H1 (cell line): ENCODE data around the gene ASXL3. TPM values are rescaled to one million over a fixed set of nuclear protein-coding genes. Genes with fewer than 3 reads are reported as not detected.

Experiments
- CTCF ChIA-PET: fragments of 300-600 bp; sonication (Branson Sonifier 250); formaldehyde crosslinking; loops from one replicate; lab custom pipeline; 2021; ENCODE audit not compliant: partially characterized antibody; lab: Charles Lee
- POLR2A ChIA-PET: fragments of 300-600 bp; sonication (Branson Sonifier 250); formaldehyde crosslinking; loops from one replicate; lab custom pipeline; 2021; ENCODE audit warnings: inconsistent platforms; ENCODE audit not compliant: partially characterized antibody; lab: Charles Lee
- DNase-seq, 2 experiments: peaks; one replicate each; pipeline versions ENCODE4 v3.0.0 to v3.0.0-alpha.2; 2010 to 2022; ENCODE audit warnings: low spot score in 2 of 2, low read depth in 1 of 2, mixed read lengths in 1 of 2
- FAIRE-seq: peaks from 2 replicates; lab custom pipeline; 2011; peaks lifted over from hg19 to GRCh38; lab: Jason Lieb, UNC
- H2AFZ ChIP-seq: 2 replicates; pipeline ENCODE4 v1.8.1; 2012; ENCODE audit warnings: low read length, inconsistent platforms
- H2AK5ac ChIP-seq: 2 replicates; pipeline ENCODE4 v1.6.1; 2013; ENCODE audit warnings: low read depth, low read length
- H2BK120ac ChIP-seq: replicated peaks from 2 replicates; pipeline ENCODE3; 2013; ENCODE audit warnings: low read depth, low read length, inconsistent platforms
- H2BK12ac ChIP-seq: 2 replicates; pipeline ENCODE4 v1.6.1; 2013; ENCODE audit warnings: low read depth, low read length
- H2BK15ac ChIP-seq: 2 replicates; pipeline ENCODE4 v1.6.1; 2013; ENCODE audit warnings: low read length
- H2BK20ac ChIP-seq: 2 replicates; pipeline ENCODE4 v1.6.1; 2013; ENCODE audit warnings: low read length
- H2BK5ac ChIP-seq: 2 replicates; pipeline ENCODE4 v1.6.1; 2013; ENCODE audit warnings: low read depth, low read length
- H3K14ac ChIP-seq: 2 replicates; pipeline ENCODE4 v1.6.1; 2013; ENCODE audit warnings: inconsistent platforms; ENCODE audit not compliant: insufficient read length
- H3K18ac ChIP-seq: 2 replicates; pipeline ENCODE4 v1.6.1; 2013; ENCODE audit warnings: low read length; ENCODE audit errors: extremely low read depth
- H3K23ac ChIP-seq: 2 replicates; pipeline ENCODE4 v1.6.1; 2013; ENCODE audit warnings: inconsistent platforms; ENCODE audit not compliant: insufficient read length
- H3K23me2 ChIP-seq: 2 replicates; pipeline ENCODE4 v1.6.1; 2013; ENCODE audit warnings: low read depth, low read length
- H3K27ac ChIP-seq: 2 replicates; pipeline ENCODE4 v1.6.1; 2011; ENCODE audit warnings: low read depth, low read length, inconsistent platforms
- H3K27me3 ChIP-seq, 4 experiments: replicated peaks in 1 of 4; 1 replicate in 1 of 4; 2 replicates in 3 of 4; pipeline versions ENCODE4 v1.6.1 to v1.8.1; 2011 to 2013; ENCODE audit warnings: low read length in 3 of 4, mild to moderate bottlenecking in 3 of 4, inconsistent platforms in 2 of 4, mixed read lengths in 2 of 4, moderate library complexity in 1 of 4; ENCODE audit not compliant: control insufficient read depth in 3 of 4, insufficient read depth in 3 of 4; ENCODE audit errors: extremely low read depth in 1 of 4
- H3K36me3 ChIP-seq, 4 experiments: 2 replicates each; pipeline versions ENCODE4 v1.6.1 to v1.8.1; 2011 to 2013; ENCODE audit warnings: mild to moderate bottlenecking in 4 of 4, low read length in 3 of 4, moderate library complexity in 2 of 4, control low read depth in 1 of 4, inconsistent platforms in 1 of 4; ENCODE audit not compliant: insufficient read depth in 4 of 4, control insufficient read depth in 2 of 4
- H3K4ac ChIP-seq: replicated peaks from 2 replicates; pipeline ENCODE3; 2013; ENCODE audit warnings: low read length, low read depth, mixed read lengths, inconsistent platforms; ENCODE audit not compliant: insufficient read length
- H3K4me1 ChIP-seq, 4 experiments: replicated peaks in 1 of 4; 1 replicate in 1 of 4; 2 replicates in 3 of 4; pipeline versions ENCODE4 v1.6.1 to v1.8.1; 2011 to 2013; ENCODE audit warnings: low read length in 3 of 4, inconsistent platforms in 2 of 4, mixed read lengths in 1 of 4; ENCODE audit not compliant: insufficient read depth in 4 of 4, control insufficient read depth in 3 of 4
- H3K4me2 ChIP-seq, 2 experiments: 2 replicates each; pipeline versions ENCODE4 v1.6.1 to v1.8.1; 2011 to 2013; ENCODE audit warnings: low read depth in 2 of 2, low read length in 2 of 2, control low read depth in 1 of 2, inconsistent platforms in 1 of 2, mild to moderate bottlenecking in 1 of 2; ENCODE audit not compliant: insufficient read depth in 1 of 2
- H3K4me3 ChIP-seq, 4 experiments: fragments of 200-600, 300-600 bp in 1 of 4; sonication (generic), shearing (Covaris generic), sonication (Bioruptor Twin) in 1 of 4; 2 replicates each; pipeline versions ENCODE4 v1.5.1 to v1.8.1; 2011 to 2016; ENCODE audit warnings: low read length in 4 of 4, low read depth in 3 of 4, control low read depth in 2 of 4, inconsistent platforms in 2 of 4, mild to moderate bottlenecking in 2 of 4, mixed read lengths in 1 of 4, moderate library complexity in 1 of 4; ENCODE audit not compliant: insufficient read depth in 2 of 4; ENCODE audit errors: extremely low read depth in 1 of 4
- H3K56ac ChIP-seq: replicated peaks from 2 replicates; pipeline ENCODE3; 2013; ENCODE audit warnings: low read depth, mild to moderate bottlenecking, mixed read lengths, low read length, inconsistent platforms; ENCODE audit not compliant: insufficient read length
- H3K79me1 ChIP-seq: 2 replicates; pipeline ENCODE4 v1.6.1; 2013; ENCODE audit warnings: low read depth, low read length, control low read depth
- H3K79me2 ChIP-seq, 2 experiments: 2 replicates each; pipeline versions ENCODE4 v1.6.1 to v1.8.1; 2012 to 2013; ENCODE audit warnings: low read length in 2 of 2, mild to moderate bottlenecking in 2 of 2, inconsistent platforms in 1 of 2; ENCODE audit not compliant: insufficient read depth in 2 of 2, control insufficient read depth in 1 of 2
- H3K9ac ChIP-seq, 4 experiments: replicated peaks in 1 of 4; 1 replicate in 1 of 4; 2 replicates in 3 of 4; pipeline versions ENCODE4 v1.6.1 to v1.8.1; 2011 to 2013; ENCODE audit warnings: low read depth in 3 of 4, low read length in 3 of 4, control low read depth in 2 of 4, mild to moderate bottlenecking in 2 of 4, moderate library complexity in 2 of 4, inconsistent platforms in 1 of 4; ENCODE audit errors: extremely low read depth in 1 of 4
- H3K9me3 ChIP-seq, 2 experiments: 2 replicates each; pipeline versions ENCODE4 v1.6.1 to v1.8.1; 2012 to 2013; ENCODE audit warnings: mild to moderate bottlenecking in 2 of 2, moderate library complexity in 2 of 2, control low read depth in 1 of 2, inconsistent platforms in 1 of 2, low read depth in 1 of 2, low read length in 1 of 2, mixed read lengths in 1 of 2; ENCODE audit not compliant: insufficient read depth in 2 of 2
- H4K20me1 ChIP-seq, 2 experiments: replicated peaks in 1 of 2; 2 replicates each; pipeline versions ENCODE3 to v1.8.1; 2011 to 2013; ENCODE audit warnings: inconsistent platforms in 2 of 2, low read length in 2 of 2, mild to moderate bottlenecking in 1 of 2; ENCODE audit not compliant: insufficient read depth in 2 of 2, control insufficient read depth in 1 of 2
- H4K5ac ChIP-seq: 2 replicates; pipeline ENCODE4 v1.6.1; 2013; ENCODE audit warnings: low read length, low read depth, mixed read lengths, inconsistent platforms; ENCODE audit not compliant: insufficient read length
- H4K8ac ChIP-seq: 2 replicates; pipeline ENCODE4 v1.8.0; 2013; ENCODE audit warnings: mild to moderate bottlenecking, moderate library complexity, low read length, inconsistent platforms; ENCODE audit not compliant: insufficient read depth; ENCODE audit errors: extremely low read depth
- H4K91ac ChIP-seq: replicated peaks from 2 replicates; pipeline ENCODE3; 2013; ENCODE audit warnings: low read length, mixed read lengths, inconsistent platforms; ENCODE audit not compliant: insufficient read length
- ATF3 ChIP-seq: IDR thresholded peaks from 2 replicates; pipeline ENCODE4 v1.6.1; 2011; ENCODE audit warnings: low read depth, mild to moderate bottlenecking, low read length; ENCODE audit not compliant: insufficient read depth
- FOSL1 ChIP-seq: IDR thresholded peaks from 2 replicates; pipeline ENCODE4 v1.6.1; 2011; ENCODE audit warnings: mild to moderate bottlenecking, low read depth, low read length, moderate library complexity; ENCODE audit not compliant: insufficient read depth
- JUN ChIP-seq: IDR thresholded peaks from 2 replicates; pipeline ENCODE4 v1.6.1; 2011; ENCODE audit warnings: low read depth, mild to moderate bottlenecking, improper control_type of control experiment, low read length
- JUND ChIP-seq: IDR thresholded peaks from 2 replicates; pipeline ENCODE4 v1.6.1; 2011; ENCODE audit warnings: mild to moderate bottlenecking, improper control_type of control experiment, low read length
- KDM4A ChIP-seq: IDR thresholded peaks from one replicate; pipeline ENCODE4 v1.7.1; 2012; ENCODE audit warnings: low read depth, mild to moderate bottlenecking, moderate library complexity, low read length, inconsistent platforms; ENCODE audit not compliant: severe bottlenecking
- MAFK ChIP-seq: IDR thresholded peaks from 2 replicates; pipeline ENCODE4 v1.6.1; 2012; ENCODE audit warnings: low read depth, mild to moderate bottlenecking, improper control_type of control experiment, low read length
- MAX ChIP-seq: IDR thresholded peaks from 2 replicates; pipeline ENCODE4 v1.6.1; 2012; ENCODE audit warnings: inconsistent platforms
- NANOG ChIP-seq: IDR thresholded peaks from 2 replicates; pipeline ENCODE4 v1.6.1; 2011; ENCODE audit warnings: low read length, low read depth, mild to moderate bottlenecking, inconsistent platforms; ENCODE audit not compliant: insufficient read depth, poor library complexity, severe bottlenecking
- POLR2AphosphoS5 ChIP-seq: IDR thresholded peaks from 2 replicates; pipeline ENCODE4 v1.6.1; 2011; ENCODE audit warnings: low read depth, low read length
- SAP30 ChIP-seq: fragments of 300-600 bp; sonication (generic); IDR thresholded peaks from 2 replicates; pipeline ENCODE4 v1.7.1; 2012; ENCODE audit warnings: low read length, moderate library complexity, mild to moderate bottlenecking, inconsistent platforms; ENCODE audit not compliant: insufficient read depth, insufficient replicate concordance
- TBP ChIP-seq: IDR thresholded peaks from 2 replicates; pipeline ENCODE4 v1.6.1; 2011; ENCODE audit warnings: low read depth, low read length, improper control_type of control experiment
- ZNF274 ChIP-seq: IDR thresholded peaks from 2 replicates; pipeline ENCODE4 v1.7.0; 2012; ENCODE audit warnings: low read length, borderline replicate concordance; ENCODE audit errors: extremely low read depth
- WGBS, 2 experiments: shearing (Covaris generic) in 1 of 2; methylation state at CpG; one replicate each; pipeline versions ENCODE4 v1.1.6 to v1.1.7; 2013 to 2015; ENCODE audit warnings: low lambda C conversion rate in 2 of 2, mixed read lengths in 2 of 2, inconsistent platforms in 1 of 2, low coverage in 1 of 2, missing lambda C conversion rate in 1 of 2; ENCODE audit not compliant: insufficient replicate concordance in 2 of 2, insufficient coverage in 1 of 2, insufficient read length in 1 of 2; ENCODE audit errors: extremely low coverage in 1 of 2, missing lambda C conversion rate in 1 of 2; 5-methylcytosine and 5-hydroxymethylcytosine counted together
- polyA plus RNA-seq, 7 experiments: library from polyadenylated mRNA; depleted of rRNA in 3 of 7; stranded (reverse) in 5 of 7; unstranded in 2 of 7; fragments of >200 nt in 5 of 7; fragments of 200-250 nt in 2 of 7; gene quantifications; 1 replicate in 5 of 7; 2 replicates in 1 of 7; 4 replicates in 1 of 7; pipeline versions ENCODE4 v1.2.1 to v1.2.3, GENCODE V29; 2011 to 2013; ENCODE audit warnings: missing spikeins in 2 of 7, mixed read lengths in 2 of 7
- total RNA-seq: library from RNA; stranded (reverse); fragmentation: NEBNext Ultra II Directional; extraction: Animal tissue kit (Norgen Biotek cat#: 25700); gene quantifications from 2 replicates; pipeline ENCODE4 v1.2.1, GENCODE V29; 2021

Gene ASXL3
- total and polyA plus RNA-seq, 2 of the 8 experiments (the other 6 are each of a cell fraction or from before 2014, with no cell fraction given): 0.08 to 1.3 TPM

- Histone ChIP-seq H3K23me2 (no peaks in the 10 kb centered on the region), H2BK20ac (no peak overlapping the region), H2AK5ac (no peak overlapping the region), H2AFZ (no peak overlapping the region), H2BK12ac (no peak overlapping the region), H3K9ac (no peak overlapping the region), H3K9me3 (no peaks in the 10 kb centered on the region), H4K5ac (no peak overlapping the region), H3K79me1 (no peaks in the 10 kb centered on the region), H4K91ac (no peak overlapping the region), H4K20me1 (no peaks in the 10 kb centered on the region), H2BK120ac (no peak overlapping the region), H4K8ac (no peak overlapping the region), H3K79me2 (no peaks in the 10 kb centered on the region), H3K23ac (no peak overlapping the region), H3K36me3 (no peaks in the 10 kb centered on the region; a peak in 1 of 8 replicates), H3K56ac (no peak overlapping the region), H3K27ac (no peak overlapping the region), H2BK5ac (no peak overlapping the region), H3K14ac (no peak overlapping the region), H3K27me3 (no peaks in the 10 kb centered on the region), H3K4me1 (no peaks in the 10 kb centered on the region), H2BK15ac (no peak overlapping the region), H3K4me2 (no peak overlapping the region), H3K4ac (no peak overlapping the region), H3K18ac (no peak overlapping the region), H3K4me3 (no peak overlapping the region)
- 98% methylated on average over 6 of the region's 6 CpGs; no CpG with 5 or more reads in 1 of the 2 experiments for WGBS, 2 experiments
- CTCF ChIA-PET: interaction anchor here (0.5 to 1.2 kb wide), 6 partner anchors 10 to 952 kb away, joined by 3 read pairs; no protein-coding TSS in a partner anchor
- no peak for DNase-seq
- POLR2A ChIA-PET: no interaction called here
- FAIRE-seq: no peak
- TF ChIP-seq POLR2AphosphoS5 (no peak), ZNF274 (no peak), TBP (no peak), SAP30 (no peak), JUND (no peak), FOSL1 (no peak), KDM4A (no peak), MAFK (no peak), MAX (no peak), ATF3 (no peak), NANOG (no peak), JUN (no peak)
These were observed 104.4 kb downstream of the ASXL3 start for GRCh38 chr18:33682436-33682835.
